ENCODE measurements around the gene HYDIN.

Gene HYDIN

DNA sequence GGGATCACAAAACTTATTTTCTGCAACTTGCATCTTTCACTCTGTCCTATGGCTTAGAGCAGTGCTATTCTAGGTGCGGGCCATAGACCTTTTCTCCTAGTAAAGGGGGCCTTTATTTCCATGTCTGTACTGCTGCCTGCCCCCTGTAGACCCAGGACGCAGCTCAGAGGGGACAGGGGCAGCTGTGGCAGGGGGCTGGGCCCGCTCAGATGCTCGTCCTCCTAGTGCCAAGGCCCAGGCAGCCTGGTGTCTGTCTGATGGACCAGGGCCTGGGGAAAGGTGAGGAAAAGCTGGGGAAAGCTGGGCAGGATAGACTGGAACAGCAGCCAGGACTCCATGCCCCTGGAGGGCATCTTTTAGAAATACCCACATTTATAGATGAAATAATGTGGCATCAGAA lies 455.1 kb downstream of the HYDIN start:
- TF ChIP-seq POLR2AphosphoS5 (IDR thresholded peaks at IDR 0.05; ENCODE audit: low read depth, low read length): no peak
- TF ChIP-seq, protein P1, sequence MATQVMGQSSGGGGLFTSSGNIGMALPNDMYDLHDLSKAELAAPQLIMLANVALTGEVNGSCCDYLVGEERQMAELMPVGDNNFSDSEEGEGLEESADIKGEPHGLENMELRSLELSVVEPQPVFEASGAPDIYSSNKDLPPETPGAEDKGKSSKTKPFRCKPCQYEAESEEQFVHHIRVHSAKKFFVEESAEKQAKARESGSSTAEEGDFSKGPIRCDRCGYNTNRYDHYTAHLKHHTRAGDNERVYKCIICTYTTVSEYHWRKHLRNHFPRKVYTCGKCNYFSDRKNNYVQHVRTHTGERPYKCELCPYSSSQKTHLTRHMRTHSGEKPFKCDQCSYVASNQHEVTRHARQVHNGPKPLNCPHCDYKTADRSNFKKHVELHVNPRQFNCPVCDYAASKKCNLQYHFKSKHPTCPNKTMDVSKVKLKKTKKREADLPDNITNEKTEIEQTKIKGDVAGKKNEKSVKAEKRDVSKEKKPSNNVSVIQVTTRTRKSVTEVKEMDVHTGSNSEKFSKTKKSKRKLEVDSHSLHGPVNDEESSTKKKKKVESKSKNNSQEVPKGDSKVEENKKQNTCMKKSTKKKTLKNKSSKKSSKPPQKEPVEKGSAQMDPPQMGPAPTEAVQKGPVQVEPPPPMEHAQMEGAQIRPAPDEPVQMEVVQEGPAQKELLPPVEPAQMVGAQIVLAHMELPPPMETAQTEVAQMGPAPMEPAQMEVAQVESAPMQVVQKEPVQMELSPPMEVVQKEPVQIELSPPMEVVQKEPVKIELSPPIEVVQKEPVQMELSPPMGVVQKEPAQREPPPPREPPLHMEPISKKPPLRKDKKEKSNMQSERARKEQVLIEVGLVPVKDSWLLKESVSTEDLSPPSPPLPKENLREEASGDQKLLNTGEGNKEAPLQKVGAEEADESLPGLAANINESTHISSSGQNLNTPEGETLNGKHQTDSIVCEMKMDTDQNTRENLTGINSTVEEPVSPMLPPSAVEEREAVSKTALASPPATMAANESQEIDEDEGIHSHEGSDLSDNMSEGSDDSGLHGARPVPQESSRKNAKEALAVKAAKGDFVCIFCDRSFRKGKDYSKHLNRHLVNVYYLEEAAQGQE (IDR thresholded peaks at IDR 0.05; ENCODE audit: insufficient read depth in 1 of 2, low read depth in 2 of 2, low read length in 2 of 2): no peak
- no peak for TF ChIP-seq TAF1 (IDR thresholded peaks at IDR 0.05; ENCODE audit: borderline replicate concordance, insufficient read depth, low read length)
- no peak for TF ChIP-seq FOXP2 (optimal IDR thresholded peaks at IDR 0.05; ENCODE audit: borderline replicate concordance, extremely low read depth, extremely low read length, insufficient read depth)
- TF ChIP-seq SIN3A (IDR thresholded peaks at IDR 0.05; ENCODE audit: borderline replicate concordance, insufficient read depth, low read length): no peak

DNA sequence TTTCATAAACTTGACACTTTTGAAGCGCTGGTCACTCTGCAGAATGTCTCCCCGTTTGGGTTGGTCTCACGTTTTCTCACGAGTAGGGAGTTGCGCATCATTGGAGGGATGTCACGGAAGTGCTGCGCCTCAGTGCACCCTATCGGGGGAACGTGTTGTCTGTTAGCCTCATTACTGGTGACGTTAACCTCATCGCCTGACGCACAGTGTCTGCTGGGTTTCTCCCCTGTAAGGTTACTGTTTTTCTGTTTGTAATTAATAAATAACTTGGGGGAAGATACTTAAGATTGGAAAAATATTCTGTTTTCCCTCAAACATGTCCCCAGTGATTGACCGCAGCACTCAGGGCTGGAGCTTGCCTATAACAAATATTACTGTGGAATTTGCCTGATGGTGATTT lies 456.3 kb downstream of the HYDIN start:
- no peak for TF ChIP-seq TAF1 (IDR thresholded peaks at IDR 0.05; ENCODE audit: borderline replicate concordance, insufficient read depth, low read length)
- no peak for TF ChIP-seq POLR2AphosphoS5 (IDR thresholded peaks at IDR 0.05; ENCODE audit: low read depth, low read length)
- TF ChIP-seq, protein P1 (IDR thresholded peaks at IDR 0.05; ENCODE audit: insufficient read depth in 1 of 2, low read depth in 2 of 2, low read length in 2 of 2): no peak
- TF ChIP-seq SIN3A (IDR thresholded peaks at IDR 0.05; ENCODE audit: borderline replicate concordance, insufficient read depth, low read length): no peak
- TF ChIP-seq FOXP2 (optimal IDR thresholded peaks at IDR 0.05; ENCODE audit: borderline replicate concordance, extremely low read depth, extremely low read length, insufficient read depth): no peak

DNA sequence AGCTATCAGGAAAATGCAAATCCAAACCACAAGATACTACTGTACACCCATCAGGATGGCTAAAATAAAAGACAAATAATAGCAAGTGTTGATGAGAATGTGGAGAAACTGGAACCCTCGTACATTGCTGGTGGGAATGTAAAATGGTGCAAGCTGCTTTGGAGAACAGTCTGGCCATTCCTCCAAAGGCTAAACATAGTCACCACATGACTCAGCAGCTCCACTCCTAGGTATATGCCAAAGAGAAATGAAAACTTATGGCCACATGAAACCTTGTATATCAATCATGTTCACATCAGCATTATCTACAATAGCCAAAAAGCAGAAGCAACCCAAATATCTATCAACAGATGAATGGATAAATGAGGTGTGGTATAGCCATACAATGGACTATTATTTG lies 458.0 kb downstream of the HYDIN start:
- TF ChIP-seq SIN3A (IDR thresholded peaks at IDR 0.05; ENCODE audit: borderline replicate concordance, insufficient read depth, low read length) (no peak), POLR2AphosphoS5 (IDR thresholded peaks at IDR 0.05; ENCODE audit: low read depth, low read length) (no peak), TAF1 (IDR thresholded peaks at IDR 0.05; ENCODE audit: borderline replicate concordance, insufficient read depth, low read length) (no peak), FOXP2 (optimal IDR thresholded peaks at IDR 0.05; ENCODE audit: borderline replicate concordance, extremely low read depth, extremely low read length, insufficient read depth) (no peak)
- TF ChIP-seq, protein P1 (IDR thresholded peaks at IDR 0.05; ENCODE audit: insufficient read depth in 1 of 2, low read depth in 2 of 2, low read length in 2 of 2): no peak

DNA sequence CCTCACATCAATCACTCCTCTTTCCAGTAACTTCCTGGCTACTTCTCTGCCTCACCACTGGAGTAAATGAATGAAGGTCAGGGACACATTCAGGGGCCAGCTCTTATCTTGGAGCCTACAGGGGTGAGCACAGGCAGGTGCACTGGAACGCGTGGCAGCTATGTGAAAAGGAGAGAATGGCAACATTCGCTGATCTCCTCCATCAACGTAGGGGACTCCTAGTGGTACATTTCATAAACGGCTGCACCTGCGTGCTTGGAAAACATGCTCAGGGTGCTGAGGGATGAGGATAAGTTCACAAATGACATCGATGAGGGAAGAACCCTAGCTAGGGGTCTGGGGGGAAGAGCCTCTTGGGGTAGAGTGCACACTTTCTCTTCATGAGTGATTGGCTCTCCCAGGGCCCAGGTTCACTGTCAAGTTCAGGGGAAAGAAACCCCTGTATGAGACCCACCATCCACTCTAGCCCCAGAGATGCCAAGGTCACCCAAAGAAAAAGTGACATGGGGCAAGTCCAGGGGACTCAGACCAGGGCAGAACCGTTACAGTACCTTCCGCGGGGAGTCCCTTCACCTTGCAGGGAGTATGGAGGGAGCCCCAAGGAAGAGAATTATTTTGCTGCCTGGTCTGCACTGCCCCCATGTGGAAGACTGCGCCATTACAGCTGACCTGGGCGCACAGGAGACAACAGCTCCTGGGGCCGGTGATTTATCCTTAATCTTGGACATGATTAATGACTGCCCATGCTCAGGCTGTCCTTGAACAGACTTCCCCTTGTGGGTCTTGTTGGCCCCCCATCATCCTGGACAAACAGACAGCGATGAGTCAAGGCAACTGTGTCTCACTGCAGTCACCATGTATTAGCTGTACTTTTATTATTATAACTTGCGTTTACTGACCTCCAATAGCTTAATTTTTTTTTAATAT lies 459.6 kb downstream of the HYDIN start:
- TF ChIP-seq TAF1 (IDR thresholded peaks at IDR 0.05; ENCODE audit: borderline replicate concordance, insufficient read depth, low read length) (no peak), POLR2AphosphoS5 (IDR thresholded peaks at IDR 0.05; ENCODE audit: low read depth, low read length) (no peak), SIN3A (IDR thresholded peaks at IDR 0.05; ENCODE audit: borderline replicate concordance, insufficient read depth, low read length) (no peak), FOXP2 (optimal IDR thresholded peaks at IDR 0.05; ENCODE audit: borderline replicate concordance, extremely low read depth, extremely low read length, insufficient read depth) (no peak)
- TF ChIP-seq, protein P1 (IDR thresholded peaks at IDR 0.05; ENCODE audit: insufficient read depth in 1 of 2, low read depth in 2 of 2, low read length in 2 of 2): no peak
